ENCODE measurements around the gene HDC.

HDC gene

GRCh38 chr15:50265620-50266019, at the start of gene HDC:
Gene HDC (minus strand): TSS chr15:50265726. CDS start chr15:50265623, 103 bp downstream.
- FAIRE-seq, result no peak

- FAIRE-seq, result no peak
These were observed 47.1 kb upstream of the HDC start for GRCh38 chr15:50312636-50313035.

GRCh38 chr15:50307799-50308198, 42.3 kb upstream of the HDC start:
- no peak for FAIRE-seq

GRCh38 chr15:50304836-50305235, 39.3 kb upstream of the HDC start:
- no peak for FAIRE-seq

GRCh38 chr15:50302581-50302980, 37.1 kb upstream of the HDC start:
- FAIRE-seq, result no peak

GRCh38 chr15:50298340-50298739, 32.8 kb upstream of the HDC start:
- FAIRE-seq, result no peak

- no peak for FAIRE-seq
These were observed 30.4 kb upstream of the HDC start for GRCh38 chr15:50295966-50296365.

GRCh38 chr15:50289749-50290148, 24.2 kb upstream of the HDC start:
- no peak for FAIRE-seq

GRCh38 chr15:50287324-50288116, 22.0 kb upstream of the HDC start:
- FAIRE-seq, result no peak

GRCh38 chr15:50281427-50281826, 15.9 kb upstream of the HDC start:
- no peak for FAIRE-seq

GRCh38 chr15:50280271-50280670, 14.7 kb upstream of the HDC start:
- FAIRE-seq, result no peak

- FAIRE-seq, result no peak
These were observed 13.0 kb upstream of the HDC start for GRCh38 chr15:50278496-50278895.

- FAIRE-seq, result no peak
These were observed 11.8 kb upstream of the HDC start for GRCh38 chr15:50277370-50277769.

GRCh38 chr15:50275908-50276307, 10.4 kb upstream of the HDC start:
- FAIRE-seq, result no peak

- FAIRE-seq, result no peak
These were observed 9.6 kb upstream of the HDC start for GRCh38 chr15:50275091-50275490.

- FAIRE-seq, result no peak
These were observed 2.1 kb upstream of the HDC start for GRCh38 chr15:50267577-50267976.

- no peak for FAIRE-seq
These were observed 3.0 kb downstream of the HDC start for GRCh38 chr15:50262533-50262932.

- no peak for FAIRE-seq
These were observed 3.5 kb downstream of the HDC start for GRCh38 chr15:50261981-50262380.

GRCh38 chr15:50260969-50261496, 4.5 kb downstream of the HDC start:
- no peak for FAIRE-seq

GRCh38 chr15:50259276-50259675, 6.2 kb downstream of the HDC start:
- FAIRE-seq, result no peak

- no peak for FAIRE-seq
These were observed 7.6 kb downstream of the HDC start for GRCh38 chr15:50257924-50258323.

- FAIRE-seq, result no peak
These were observed 8.2 kb downstream of the HDC start for GRCh38 chr15:50257332-50257731.

GRCh38 chr15:50256188-50257041, 9.1 kb downstream of the HDC start:
- FAIRE-seq, result no peak

- FAIRE-seq, result no peak
These were observed 13.0 kb downstream of the HDC start for GRCh38 chr15:50252556-50252955.

Data from endometrium (tissue), 2 donors.